Activated CD4-positive, alpha-beta T cell treated with anti-CD3 and anti-CD28 coated beads for 36 hours (primary cell): ENCODE data around the gene NADK2. TPM values are rescaled to one million over a fixed set of nuclear protein-coding genes. Genes with fewer than 3 reads are reported as not detected.
"Not testable (repeated sequence)": the region's sequence is repeated elsewhere in the genome, so short reads cannot be mapped to it uniquely, and the experiment has no call there.

ENCODE experiments used
- ATAC-seq: fragments of 200-7000 bp; cut with Tn5 transposase; one replicate; pipeline ENCODE4 v1.10.0; 2021; ENCODE audit warnings: mild to moderate bottlenecking, moderate library complexity
- CTCF ChIA-PET: fragments of 350-600 bp; sonication (Branson Sonifier 250); formaldehyde crosslinking; loops from one replicate; lab custom pipeline; 2021; ENCODE audit warnings: antibody characterized with exemption; lab: Charles Lee
- POLR2A ChIA-PET: fragments of 350-600 bp; sonication (Branson Sonifier 250); formaldehyde crosslinking; loops from one replicate; lab custom pipeline; 2021; ENCODE audit warnings: antibody characterized with exemption, inconsistent platforms; lab: Charles Lee
- DNase-seq: peaks from one replicate; pipeline ENCODE4 v3.0.0-alpha.2; 2020
- H3K27ac Mint-ChIP-seq: one replicate; pipeline ENCODE4 v1.8.0; 2021; ENCODE audit warnings: mixed read lengths
- H3K27me3 Mint-ChIP-seq: one replicate; pipeline ENCODE4 v1.8.0; 2021; ENCODE audit warnings: mixed read lengths
- H3K36me3 Mint-ChIP-seq: one replicate; pipeline ENCODE4 v1.8.0; 2021; ENCODE audit warnings: low read depth, mixed read lengths
- H3K4me1 Mint-ChIP-seq: one replicate; pipeline ENCODE4 v1.8.0; 2021; ENCODE audit warnings: mixed read lengths
- H3K4me3 Mint-ChIP-seq: one replicate; pipeline ENCODE4 v1.8.0; 2021; ENCODE audit warnings: mild to moderate bottlenecking, moderate library complexity, mixed read lengths
- H3K9me3 Mint-ChIP-seq: one replicate; pipeline ENCODE4 v1.8.0; 2021; ENCODE audit warnings: low read depth, mixed read lengths
- intact Hi-C, 2 experiments: fragments of 100-400 bp; cut with DNase I in 1 of 2; cut with micrococcal nuclease in 1 of 2; formaldehyde crosslinking; loops; one replicate each; pipeline versions ENCODE4 v1.14.2 to v1.15.1; 2022 to 2024; cut with DNase I, micrococcal nuclease
- total RNA-seq, 2 experiments: library from RNA; stranded (reverse); gene quantifications; one replicate each; pipeline ENCODE4 v1.2.3, GENCODE V29; 2021

The NADK2 gene
- 10 to 100 TPM; 16.1 to 19.3 TPM for total RNA-seq

- H3K27ac Mint-ChIP-seq: peak within 1 kb of the TSS; percentile 98
- peaks cover 3% of the 10 kb centered on the region for H3K36me3 Mint-ChIP-seq
- DNase-seq (peak; percentile 97), ATAC-seq (peak; percentile 94)
- peak within 1 kb of the TSS; percentile 76 for H3K4me3 Mint-ChIP-seq
- H3K4me1 Mint-ChIP-seq: peaks cover 44% of the 10 kb centered on the region
- POLR2A ChIA-PET: interaction anchor here (0.6 to 2.9 kb wide), 3 partner anchors 90 to 447 kb away, joined by 3 to 16 read pairs (median 3); partner anchors contain the start of genes LMBRD2 and SKP2
- intact Hi-C loops: loop anchor here (1.0 to 5.0 kb wide), 10 partner anchors 91 to 1403 kb away; partner anchors contain the start of genes LMBRD2 (in 2 of the 2), DNAJC21 (in 1 of the 2), NIPBL (in 1 of the 2) and NUP155 (in 1 of the 2)
- H3K27me3 Mint-ChIP-seq: no peaks in the 10 kb centered on the region
- CTCF ChIA-PET: interaction anchor here (0.5 to 2.4 kb wide), 18 partner anchors 11 to 667 kb away, joined by 3 to 18 read pairs (median 4); partner anchors contain the start of genes LMBRD2 and SKP2
- no peaks in the 10 kb centered on the region for H3K9me3 Mint-ChIP-seq
Measured at GRCh38 chr5:36241631-36242533, at the start of gene NADK2. TSS of gene NADK2 (minus strand) at chr5:36241925. CDS start at chr5:36241798, 127 bp downstream.

- no peak overlapping the region for H3K27ac Mint-ChIP-seq
- ChIA-PET CTCF (no interaction called here), POLR2A (no interaction called here)
- no peaks in the 10 kb centered on the region for H3K9me3 Mint-ChIP-seq
- no peaks in the 10 kb centered on the region for H3K36me3 Mint-ChIP-seq
- DNase-seq (no peak), ATAC-seq (no peak)
- no peaks in the 10 kb centered on the region for H3K4me1 Mint-ChIP-seq
- H3K27me3 Mint-ChIP-seq: no peaks in the 10 kb centered on the region
- intact Hi-C loops: no loop called here
- no peak overlapping the region for H3K4me3 Mint-ChIP-seq
Measured at GRCh38 chr5:36285837-36286615, 44.3 kb upstream of the NADK2 start.

GRCh38 chr5:36283775-36284174 is 42.0 kb upstream of the NADK2 start:
- H3K4me3 Mint-ChIP-seq, intact Hi-C loops, H3K27ac Mint-ChIP-seq, H3K4me1 Mint-ChIP-seq, H3K36me3 Mint-ChIP-seq, POLR2A ChIA-PET, H3K9me3 Mint-ChIP-seq, H3K27me3 Mint-ChIP-seq, DNase-seq, ATAC-seq: not testable (repeated sequence)
- CTCF ChIA-PET: interaction anchor here (1.7 kb wide), 1 partner anchor 18 kb away, joined by 7 read pairs; no protein-coding TSS in a partner anchor

GRCh38 chr5:36281626-36282025 is 39.9 kb upstream of the NADK2 start:
- DNase-seq (no peak), ATAC-seq (no peak)
- ChIA-PET CTCF (interaction anchor here (1.1 to 1.6 kb wide), 3 partner anchors 16 to 30 kb away, joined by 3 to 7 read pairs (median 3); no protein-coding TSS in a partner anchor), POLR2A (no interaction called here)
- no peaks in the 10 kb centered on the region for H3K27me3 Mint-ChIP-seq
- intact Hi-C loops: no loop called here
- H3K36me3 Mint-ChIP-seq: no peaks in the 10 kb centered on the region
- H3K4me3 Mint-ChIP-seq: no peak overlapping the region
- H3K4me1 Mint-ChIP-seq: peaks cover 10% of the 10 kb centered on the region
- no peak overlapping the region for H3K27ac Mint-ChIP-seq
- no peaks in the 10 kb centered on the region for H3K9me3 Mint-ChIP-seq

GRCh38 chr5:36279054-36279698 is 37.5 kb upstream of the NADK2 start:
- Mint-ChIP-seq H3K27ac (no peak overlapping the region), H3K9me3 (no peaks in the 10 kb centered on the region), H3K4me3 (no peak overlapping the region), H3K27me3 (peaks cover 3% of the 10 kb centered on the region), H3K4me1 (peaks cover 10% of the 10 kb centered on the region), H3K36me3 (no peaks in the 10 kb centered on the region)
- peak; percentile 47 for ATAC-seq
- no peak for DNase-seq
- ChIA-PET POLR2A (no interaction called here), CTCF (interaction anchor here (0.7 to 2.1 kb wide), 2 partner anchors 8 to 14 kb away, joined by 3 to 9 read pairs; no protein-coding TSS in a partner anchor)
- intact Hi-C loops: no loop called here

GRCh38 chr5:36277521-36278176 is 35.9 kb upstream of the NADK2 start:
- intact Hi-C loops: no loop called here

GRCh38 chr5:36276864-36277263 is 35.1 kb upstream of the NADK2 start:
- ChIA-PET CTCF (no interaction called here), POLR2A (interaction anchor here (0.6 kb wide), 1 partner anchor 527 kb away, joined by 3 read pairs; no protein-coding TSS in a partner anchor)
- H3K27ac Mint-ChIP-seq: no peak overlapping the region
- H3K27me3 Mint-ChIP-seq: peaks cover 3% of the 10 kb centered on the region
- H3K36me3 Mint-ChIP-seq: no peaks in the 10 kb centered on the region
- no peak overlapping the region for H3K4me3 Mint-ChIP-seq
- DNase-seq (no peak), ATAC-seq (no peak)
- intact Hi-C loops: no loop called here
- no peaks in the 10 kb centered on the region for H3K9me3 Mint-ChIP-seq
- H3K4me1 Mint-ChIP-seq: peaks cover 10% of the 10 kb centered on the region

More at GRCh38 chr5:36277521-36278176, 35.9 kb upstream of the NADK2 start:
- DNase-seq: no peak
- no peaks in the 10 kb centered on the region for H3K9me3 Mint-ChIP-seq
- H3K4me1 Mint-ChIP-seq: peaks cover 10% of the 10 kb centered on the region
- H3K27ac Mint-ChIP-seq: peak overlapping the region; percentile 8
- H3K4me3 Mint-ChIP-seq: no peak overlapping the region
- ATAC-seq: peak; percentile 39
- POLR2A ChIA-PET: no interaction called here
- H3K36me3 Mint-ChIP-seq: no peaks in the 10 kb centered on the region
- CTCF ChIA-PET: interaction anchor here (1.1 to 2.1 kb wide), 2 partner anchors 12 to 199 kb away, joined by 4 to 9 read pairs; no protein-coding TSS in a partner anchor
- peaks cover 3% of the 10 kb centered on the region for H3K27me3 Mint-ChIP-seq

- CTCF ChIA-PET: interaction anchor here (0.9 to 1.0 kb wide), 3 partner anchors 8 to 233 kb away, joined by 3 to 4 read pairs (median 4); no protein-coding TSS in a partner anchor
- POLR2A ChIA-PET: no interaction called here
- intact Hi-C loops: no loop called here
- no peaks in the 10 kb centered on the region for H3K36me3 Mint-ChIP-seq
- DNase-seq (no peak), ATAC-seq (no peak)
- H3K27me3 Mint-ChIP-seq: peaks cover 3% of the 10 kb centered on the region
- no peak overlapping the region for H3K27ac Mint-ChIP-seq
- H3K9me3 Mint-ChIP-seq: no peaks in the 10 kb centered on the region
- H3K4me3 Mint-ChIP-seq: no peak overlapping the region
- H3K4me1 Mint-ChIP-seq: peaks cover 8% of the 10 kb centered on the region
Measured at GRCh38 chr5:36273809-36274526, 32.2 kb upstream of the NADK2 start.

GRCh38 chr5:36272136-36272690 is 30.5 kb upstream of the NADK2 start:
- Mint-ChIP-seq H3K36me3 (no peaks in the 10 kb centered on the region), H3K4me3 (no peak overlapping the region), H3K9me3 (no peaks in the 10 kb centered on the region), H3K4me1 (no peaks in the 10 kb centered on the region), H3K27me3 (peaks cover 5% of the 10 kb centered on the region), H3K27ac (no peak overlapping the region)
- CTCF ChIA-PET: interaction anchor here (0.5 to 1.3 kb wide), 7 partner anchors 30 to 837 kb away, joined by 3 to 7 read pairs (median 3); partner anchors contain the start of gene NADK2
- POLR2A ChIA-PET: no interaction called here
- peak; percentile 26 for ATAC-seq
- intact Hi-C loops: no loop called here
- DNase-seq: no peak
